Psoas muscle (tissue), 8 donors: ENCODE results near the gene CPED1. TPM values are rescaled to one million over a fixed set of nuclear protein-coding genes. Genes with fewer than 3 reads are reported as not detected.

Experiments used
- ATAC-seq, 4 donors: fragments of 200-7000 bp; cut with Tn5 transposase; one replicate each; pipeline ENCODE4 v1.9.1; 2020; ENCODE audit warnings: moderate library complexity in 3 of 4, mild to moderate bottlenecking in 2 of 4
- DNase-seq, 2 donors: peaks; one replicate each; pipeline ENCODE4 v3.0.0-alpha.2; 2020
- H3K27ac ChIP-seq: fragments of 200-600 bp; one replicate; pipeline ENCODE4 v1.8.0; 2022
- H3K27me3 ChIP-seq, 3 donors: fragments of 200-600 bp in 1 of 3; one replicate each; pipeline versions ENCODE4 v1.6.1 to v1.8.0; 2013 to 2022; ENCODE audit warnings: low read length in 2 of 3, mild to moderate bottlenecking in 2 of 3, moderate library complexity in 1 of 3; ENCODE audit not compliant: insufficient read depth in 3 of 3
- H3K36me3 ChIP-seq, 2 donors: fragments of 200-600 bp in 1 of 2; one replicate each; pipeline versions ENCODE4 v1.6.1 to v1.8.0; 2013 to 2022; ENCODE audit warnings: low read depth in 1 of 2, mild to moderate bottlenecking in 1 of 2, moderate library complexity in 1 of 2; ENCODE audit not compliant: insufficient read depth in 1 of 2
- H3K4me1 ChIP-seq: fragments of 200-600 bp; one replicate; pipeline ENCODE4 v1.8.0; 2022
- H3K4me3 ChIP-seq: fragments of 200-600 bp; one replicate; pipeline ENCODE4 v1.8.0; 2022; ENCODE audit warnings: mild to moderate bottlenecking
- H3K9me3 ChIP-seq: fragments of 200-600 bp; one replicate; pipeline ENCODE4 v1.8.0; 2022
- WGBS, 3 donors: extraction: QIAGEN DNeasy Blood & Tissue Kit; methylation state at CpG; one replicate each; pipeline versions ENCODE4 v1.1.6 to v1.1.7; 2013; 5-methylcytosine and 5-hydroxymethylcytosine counted together
- intact Hi-C, 2 donors: fragments of 100-400 bp; cut with DNase I; formaldehyde crosslinking; loops; one replicate each; pipeline versions ENCODE4 v1.11.0 to v1.14.2; 2022
- polyA plus RNA-seq, 3 donors: library from polyadenylated mRNA; stranded (reverse); fragments of 200-250 nt; gene quantifications; one replicate each; pipeline ENCODE4 v1.2.3, GENCODE V29; 2013
- total RNA-seq, 4 donors: library from RNA; stranded (reverse); fragmentation: NEBNext Ultra II Directional in 2 of 4; extraction: Animal tissue kit (Norgen Biotek cat#: 25700) in 2 of 4; gene quantifications; one replicate each; pipeline versions ENCODE4 v1.2.1 to v1.2.4, GENCODE V29; 2021 to 2023
- TF ChIP-seq, protein P1 (sequence below): fragments of 200-600 bp; IDR thresholded peaks from one replicate; pipeline ENCODE4 v1.8.0; 2022; ENCODE audit warnings: antibody characterized with exemption
- donor health status: healthy with polysubstance abuse.
- donor health status: DM: no; HTN: no; CAD: no; lungs with moderate emphysema.
- donor health status: Bipolar disorder and iron deficiency.
- donor health status: healthy.
- donor health status: DM: yes; HTN: yes; CAD: no.
- donor health status: DM: no; HTN: no; CAD: no.
- donor health status: DM: no; HTN: no; CAD: no.
- donor health status: DM: yes; HTN: yes; CAD: no.

Gene CPED1
- total and polyA plus RNA-seq, 7 donors: 0.90 to 39.2 (median 12.0) TPM

DNA sequence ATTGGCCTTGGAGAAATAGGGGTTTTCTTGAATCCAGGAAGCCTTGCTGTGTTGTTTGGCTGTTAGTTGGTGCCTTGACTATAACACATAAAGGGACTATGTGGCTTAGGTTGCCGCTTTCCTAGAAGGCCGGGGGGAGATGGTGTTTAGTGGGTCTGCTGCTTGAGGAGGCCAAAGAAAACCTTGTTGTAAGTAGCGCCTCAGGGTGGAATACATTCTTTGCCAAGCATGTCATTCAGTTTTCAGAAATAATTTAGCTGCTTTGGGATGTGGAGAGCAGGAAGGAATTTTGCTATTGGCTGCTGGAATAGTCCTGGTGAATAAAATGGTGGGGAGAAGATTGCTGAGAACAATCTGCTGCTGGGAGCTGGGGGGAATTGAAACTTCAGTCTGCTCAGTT, 207.4 kb downstream of the CPED1 start:
- Histone ChIP-seq H3K4me3 (no peak overlapping the region), H3K27ac (no peak overlapping the region), H3K4me1 (peaks cover 52% of the 10 kb centered on the region), H3K27me3 (no peaks in the 10 kb centered on the region), H3K9me3 (no peaks in the 10 kb centered on the region), H3K36me3 (no peaks in the 10 kb centered on the region)
- WGBS, 3 donors: 70 to 79% (median 78%) methylated on average over 3 of the region's 3 CpGs
- DNase-seq: no peak
- ATAC-seq: no peak
- TF ChIP-seq, protein P1, sequence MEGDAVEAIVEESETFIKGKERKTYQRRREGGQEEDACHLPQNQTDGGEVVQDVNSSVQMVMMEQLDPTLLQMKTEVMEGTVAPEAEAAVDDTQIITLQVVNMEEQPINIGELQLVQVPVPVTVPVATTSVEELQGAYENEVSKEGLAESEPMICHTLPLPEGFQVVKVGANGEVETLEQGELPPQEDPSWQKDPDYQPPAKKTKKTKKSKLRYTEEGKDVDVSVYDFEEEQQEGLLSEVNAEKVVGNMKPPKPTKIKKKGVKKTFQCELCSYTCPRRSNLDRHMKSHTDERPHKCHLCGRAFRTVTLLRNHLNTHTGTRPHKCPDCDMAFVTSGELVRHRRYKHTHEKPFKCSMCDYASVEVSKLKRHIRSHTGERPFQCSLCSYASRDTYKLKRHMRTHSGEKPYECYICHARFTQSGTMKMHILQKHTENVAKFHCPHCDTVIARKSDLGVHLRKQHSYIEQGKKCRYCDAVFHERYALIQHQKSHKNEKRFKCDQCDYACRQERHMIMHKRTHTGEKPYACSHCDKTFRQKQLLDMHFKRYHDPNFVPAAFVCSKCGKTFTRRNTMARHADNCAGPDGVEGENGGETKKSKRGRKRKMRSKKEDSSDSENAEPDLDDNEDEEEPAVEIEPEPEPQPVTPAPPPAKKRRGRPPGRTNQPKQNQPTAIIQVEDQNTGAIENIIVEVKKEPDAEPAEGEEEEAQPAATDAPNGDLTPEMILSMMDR: no peak
- intact Hi-C loops: no loop called here

DNA sequence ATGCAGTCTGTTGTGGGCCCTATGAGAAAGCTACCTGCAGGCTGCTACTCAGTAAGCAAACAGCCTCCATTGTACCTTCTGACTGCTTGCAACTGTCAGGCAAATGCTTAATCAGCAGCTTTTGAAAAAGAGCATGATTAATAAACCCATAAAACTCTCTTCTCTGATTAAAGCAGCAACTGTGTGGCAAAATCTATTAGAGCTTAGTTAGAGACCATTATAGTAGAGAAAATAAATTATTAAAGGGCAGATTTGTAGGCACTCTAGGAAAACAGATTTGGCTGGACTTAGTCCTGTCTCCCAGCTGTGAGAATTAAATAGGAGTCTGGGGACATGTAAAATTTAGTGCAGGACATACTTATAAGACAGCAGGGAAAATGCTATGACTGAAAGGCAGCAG, 207.8 kb downstream of the CPED1 start:
- Histone ChIP-seq H3K27ac (peak overlapping the region; percentile 70), H3K9me3 (no peaks in the 10 kb centered on the region), H3K4me1 (peaks cover 52% of the 10 kb centered on the region), H3K27me3 (no peaks in the 10 kb centered on the region), H3K4me3 (no peak overlapping the region), H3K36me3 (no peaks in the 10 kb centered on the region)
- TF ChIP-seq, protein P1: no peak
- intact Hi-C loops: no loop called here
- no peak for DNase-seq
- ATAC-seq: no peak

DNA sequence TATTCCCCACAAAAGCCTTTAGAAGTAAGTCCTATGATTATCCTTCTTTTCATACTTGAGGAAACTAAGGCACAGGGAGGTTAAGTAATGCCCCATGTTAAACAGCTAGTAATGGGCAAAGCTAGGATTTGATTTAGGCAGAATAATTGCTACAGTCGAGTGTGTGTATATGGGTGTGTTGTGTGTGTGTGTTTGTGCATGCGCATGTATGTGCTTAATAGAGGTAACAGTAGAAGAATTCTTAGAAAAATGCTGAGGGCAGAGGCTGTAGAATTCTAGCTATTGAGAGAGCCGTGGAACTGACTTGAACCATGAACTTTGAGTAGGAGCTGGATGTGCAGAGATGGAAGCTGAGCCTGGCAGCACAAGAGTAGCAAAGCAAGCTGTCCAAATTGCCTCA, 208.9 kb downstream of the CPED1 start:
- H3K27me3 ChIP-seq: no peaks in the 10 kb centered on the region
- no peaks in the 10 kb centered on the region for H3K9me3 ChIP-seq
- no peaks in the 10 kb centered on the region for H3K36me3 ChIP-seq
- TF ChIP-seq, protein P1: no peak
- intact Hi-C loops: no loop called here
- no peak for DNase-seq
- peak overlapping the region; percentile 70 for H3K27ac ChIP-seq
- no peak for ATAC-seq
- WGBS, 3 donors: 77 to 93% (median 84%) methylated on average over 3 of the region's 3 CpGs
- H3K4me1 ChIP-seq: peaks cover 50% of the 10 kb centered on the region
- H3K4me3 ChIP-seq: no peak overlapping the region

DNA sequence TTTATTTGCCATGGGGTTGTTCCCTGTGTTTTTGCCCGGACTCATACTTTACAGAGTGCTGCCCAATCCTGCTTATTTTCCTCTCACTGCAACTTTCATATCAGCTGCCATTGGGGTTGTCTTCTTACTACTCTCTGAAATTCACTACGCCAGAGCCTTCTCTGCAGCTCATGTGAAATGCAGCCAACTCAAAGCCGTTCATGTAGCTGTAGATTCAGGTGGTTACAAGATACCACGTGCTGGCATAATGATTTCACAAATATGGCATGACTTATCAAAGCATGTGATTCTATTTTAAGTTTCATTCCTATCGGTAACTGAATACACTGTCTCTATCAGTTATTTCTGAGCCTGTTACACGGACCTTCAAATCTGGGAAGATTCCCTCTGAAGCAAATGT, 210.0 kb downstream of the CPED1 start:
- ATAC-seq (peak; percentile 59 to 80 (median 70)), DNase-seq (no peak)
- Histone ChIP-seq H3K27me3 (no peaks in the 10 kb centered on the region), H3K4me1 (peaks cover 51% of the 10 kb centered on the region), H3K9me3 (no peaks in the 10 kb centered on the region), H3K36me3 (no peaks in the 10 kb centered on the region), H3K27ac (peak overlapping the region; percentile 70), H3K4me3 (no peak overlapping the region)
- 34 to 50% (median 35%) methylated on average over 6 of the region's 6 CpGs for WGBS, 3 donors
- intact Hi-C loops: no loop called here
- TF ChIP-seq, protein P1: no peak

DNA sequence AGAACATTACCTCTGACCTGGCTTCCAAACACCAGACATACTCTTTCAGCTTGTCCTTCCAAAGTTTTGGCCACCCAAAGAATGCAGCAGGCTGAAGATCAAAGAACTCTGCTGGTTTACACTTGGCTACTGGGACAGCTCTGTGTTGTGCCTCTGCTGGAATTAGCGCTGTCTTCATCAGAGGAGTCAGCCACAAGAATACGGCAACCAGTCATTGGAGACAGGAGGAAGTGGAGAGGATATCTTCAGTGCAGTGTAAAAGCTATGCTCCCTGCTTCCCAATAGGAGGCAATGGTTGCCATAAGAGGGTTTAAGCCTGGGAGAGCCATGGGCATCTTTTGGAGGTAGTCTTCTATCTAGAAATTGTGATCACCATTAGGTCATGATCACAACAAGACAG, 213.6 kb downstream of the CPED1 start:
- intact Hi-C loops: no loop called here
- Histone ChIP-seq H3K4me3 (no peak overlapping the region), H3K27me3 (no peaks in the 10 kb centered on the region), H3K27ac (peak overlapping the region; percentile 65), H3K4me1 (peaks cover 48% of the 10 kb centered on the region), H3K36me3 (no peaks in the 10 kb centered on the region), H3K9me3 (no peaks in the 10 kb centered on the region)
- DNase-seq (no peak), ATAC-seq (peak; percentile 50 to 77 (median 64))
- 34 to 58% (median 55%) methylated on average over 2 of the region's 2 CpGs for whole genome bisulfite sequencing, 3 donors
- TF ChIP-seq, protein P1: no peak
